NB4 (cell line): ENCODE data around the gene TAS2R38.

Experiments used
- CTCF ChIP-seq: IDR thresholded peaks from one replicate; pipeline ENCODE4 v1.5.1; 2012; ENCODE audit warnings: low read depth, low read length
- MYC ChIP-seq: IDR thresholded peaks from 2 replicates; pipeline ENCODE4 v1.6.1; 2011; ENCODE audit warnings: low read depth, low read length
- POLR2A ChIP-seq: IDR thresholded peaks from 2 replicates; pipeline ENCODE4 v1.6.1; 2011; ENCODE audit warnings: mild to moderate bottlenecking; ENCODE audit not compliant: insufficient read length; ENCODE audit errors: extremely low read depth
- TF ChIP-seq, protein P1 (sequence below): IDR thresholded peaks from 2 replicates; pipeline ENCODE4 v1.6.1; 2011; ENCODE audit warnings: low read depth, low read length

DNA sequence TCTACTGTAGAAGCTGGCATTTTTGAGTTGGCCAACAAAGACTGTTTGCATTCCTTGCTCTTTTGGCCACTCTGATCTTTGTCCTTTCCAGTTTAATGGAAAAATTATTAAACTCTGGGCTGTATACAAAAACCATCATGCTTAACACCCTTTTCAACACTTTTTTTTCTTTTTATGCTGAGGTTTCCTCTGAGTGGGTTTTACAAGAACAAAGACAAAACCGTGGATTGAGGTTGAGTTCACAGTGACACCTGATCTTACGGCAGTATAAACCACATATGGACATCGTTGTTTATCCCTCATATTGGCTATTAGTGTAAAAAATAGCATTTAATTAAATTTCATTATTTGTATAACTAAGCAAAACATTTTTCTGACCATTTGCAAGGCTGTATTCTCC is 43.9 kb upstream of the TAS2R38 start:
- TF ChIP-seq CTCF (no peak), POLR2A (no peak), MYC (no peak)
- TF ChIP-seq, protein P1, sequence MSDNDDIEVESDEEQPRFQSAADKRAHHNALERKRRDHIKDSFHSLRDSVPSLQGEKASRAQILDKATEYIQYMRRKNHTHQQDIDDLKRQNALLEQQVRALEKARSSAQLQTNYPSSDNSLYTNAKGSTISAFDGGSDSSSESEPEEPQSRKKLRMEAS = no peak
